GM19035 (cell line): ENCODE results near the gene GPR68.
"Not testable (repeated sequence)": the region's sequence is repeated elsewhere in the genome, so short reads cannot be mapped to it uniquely, and the experiment has no call there.

Source experiments
- ATAC-seq: cut with Tn5 transposase; IDR thresholded peaks from one replicate; pipeline ENCODE4 v1.9.1; 2021; ENCODE audit not compliant: unreplicated experiment

The GPR68 gene

GRCh38 chr14:91200802-91201201, 43.7 kb downstream of the GPR68 start:
- ATAC-seq: not testable (repeated sequence)

GRCh38 chr14:91197631-91198030, 46.9 kb downstream of the GPR68 start:
- no peak for ATAC-seq

- ATAC-seq: no peak
Measured at GRCh38 chr14:91195881-91196280, 48.6 kb downstream of the GPR68 start.

- no peak for ATAC-seq
Measured at GRCh38 chr14:91193069-91193468, 51.4 kb downstream of the GPR68 start.

- ATAC-seq: no peak
Measured at GRCh38 chr14:91190853-91191252, 53.7 kb downstream of the GPR68 start.

- no peak for ATAC-seq
Measured at GRCh38 chr14:91187271-91187670, 57.2 kb downstream of the GPR68 start.

- no peak for ATAC-seq
Measured at GRCh38 chr14:91186515-91187066, 57.9 kb downstream of the GPR68 start.

GRCh38 chr14:91185721-91186120, 58.8 kb downstream of the GPR68 start:
- no peak for ATAC-seq

GRCh38 chr14:91184559-91184958, 59.9 kb downstream of the GPR68 start:
- ATAC-seq: no peak

- ATAC-seq: not testable (repeated sequence)
Measured at GRCh38 chr14:91182753-91183152, 61.8 kb downstream of the GPR68 start.
